ENCODE data around the gene CEP63. TPM values are rescaled to one million over a fixed set of nuclear protein-coding genes. Genes with fewer than 3 reads are reported as not detected.

CEP63 gene
- total RNA-seq, 3 donors from 2014 or later: 31.8 to 38.9 (median 33.1) TPM

GRCh38 chr3:134620476-134621115, 134.7 kb downstream of the CEP63 start:
- intact Hi-C loops (cut with DNase I; ENCODE audit: low total_unique reads): no loop called here
- no peaks in the 10 kb centered on the region for H3K4me1 ChIP-seq
- DNase-seq (ENCODE audit: low spot score in 2 of 2): peak in 1 of 2 donors; percentile 4
- no peak overlapping the region for H3K4me3 ChIP-seq
- no peak for TF ChIP-seq CTCF (IDR thresholded peaks at IDR 0.05)
- no peak for TF ChIP-seq POLR2A (IDR thresholded peaks at IDR 0.05)
- no peak for TF ChIP-seq POLR2AphosphoS5 (IDR thresholded peaks at IDR 0.05)
- H3K27me3 ChIP-seq: no peaks in the 10 kb centered on the region
- no peak overlapping the region for H3K27ac ChIP-seq
- no peaks in the 10 kb centered on the region for H3K36me3 ChIP-seq
- no peaks in the 10 kb centered on the region for H3K9me3 ChIP-seq

- no peaks in the 10 kb centered on the region for H3K9me3 ChIP-seq
- H3K36me3 ChIP-seq: no peaks in the 10 kb centered on the region
- H3K27me3 ChIP-seq: no peaks in the 10 kb centered on the region
- intact Hi-C loops (cut with DNase I; ENCODE audit: low total_unique reads): no loop called here
- no peak overlapping the region for H3K27ac ChIP-seq
- H3K4me3 ChIP-seq: no peak overlapping the region
- no peak for TF ChIP-seq CTCF (IDR thresholded peaks at IDR 0.05)
- no peak for TF ChIP-seq POLR2AphosphoS5 (IDR thresholded peaks at IDR 0.05)
- no peak for TF ChIP-seq POLR2A (IDR thresholded peaks at IDR 0.05)
- no peak for DNase-seq (ENCODE audit: low spot score in 2 of 2)
- no peaks in the 10 kb centered on the region for H3K4me1 ChIP-seq
Measured at GRCh38 chr3:134621854-134622253, 136.0 kb downstream of the CEP63 start.

GRCh38 chr3:134622806-134623365, 137.0 kb downstream of the CEP63 start:
- H3K4me3 ChIP-seq: no peak overlapping the region
- DNase-seq (ENCODE audit: low spot score in 2 of 2): no peak
- H3K27ac ChIP-seq: no peak overlapping the region
- TF ChIP-seq POLR2AphosphoS5 (IDR thresholded peaks at IDR 0.05) (no peak), CTCF (IDR thresholded peaks at IDR 0.05) (no peak), POLR2A (IDR thresholded peaks at IDR 0.05) (no peak)
- no peaks in the 10 kb centered on the region for H3K9me3 ChIP-seq
- no peaks in the 10 kb centered on the region for H3K4me1 ChIP-seq
- no peaks in the 10 kb centered on the region for H3K36me3 ChIP-seq
- intact Hi-C loops (cut with DNase I; ENCODE audit: low total_unique reads): no loop called here
- no peaks in the 10 kb centered on the region for H3K27me3 ChIP-seq

GRCh38 chr3:134623615-134624245, 137.9 kb downstream of the CEP63 start:
- no peak for DNase-seq (ENCODE audit: low spot score in 2 of 2)
- intact Hi-C loops (cut with DNase I; ENCODE audit: low total_unique reads): no loop called here
- TF ChIP-seq POLR2A (IDR thresholded peaks at IDR 0.05) (no peak), POLR2AphosphoS5 (IDR thresholded peaks at IDR 0.05) (no peak), CTCF (IDR thresholded peaks at IDR 0.05) (no peak)

More at GRCh38 chr3:134623615-134624245, 137.9 kb downstream of the CEP63 start:
- Histone ChIP-seq H3K9me3 (no peaks in the 10 kb centered on the region), H3K4me1 (no peaks in the 10 kb centered on the region), H3K36me3 (no peaks in the 10 kb centered on the region), H3K4me3 (no peak overlapping the region), H3K27ac (no peak overlapping the region), H3K27me3 (no peaks in the 10 kb centered on the region)

Other genes starting within 250 kb of the CEP63 start
- gene RYK, start 235.2 kb upstream of the CEP63 start, total RNA-seq: 100 to 1,000 TPM in 2 of 3 donors, 10 to 100 TPM in 1; 77.9 to 153 (median 150) TPM
- gene AMOTL2, start 111.6 kb upstream of the CEP63 start, total RNA-seq: 100 to 1,000 TPM in 1 of 3 donors, 10 to 100 TPM in 2; 78.3 to 281 (median 83.2) TPM
- gene ANAPC13, start 72 bp upstream of the CEP63 start, total RNA-seq: 10 to 100 TPM; 56.0 to 68.3 (median 66.1) TPM
- 1 to 10 TPM in 1 of 3 donors, under 1 TPM in 1, not detected in 1; 0.33 to 1.2 TPM for gene KY, start 165.0 kb downstream of the CEP63 start, total RNA-seq

Data from breast epithelium (tissue), 4 donors.